Lung microvascular endothelial cell (primary cell): ENCODE data around the gene TSKU. TPM values are rescaled to one million over a fixed set of nuclear protein-coding genes. Genes with fewer than 3 reads are reported as not detected.
A peak's percentile ranks its signal among the peaks of the same experiment; 100 is the strongest.

ENCODE experiments used
- DNase-seq, 2 donors: peaks; one replicate each; pipeline versions ENCODE4 v3.0.0 to v3.0.0-alpha.2; 2010; ENCODE audit warnings: low read depth in 2 of 2
- total RNA-seq: library from RNA; depleted of rRNA; stranded (reverse); fragments of >200 nt; gene quantifications from 2 replicates; pipeline ENCODE4 v1.2.1, GENCODE V29; 2014

TSKU gene, protein sequence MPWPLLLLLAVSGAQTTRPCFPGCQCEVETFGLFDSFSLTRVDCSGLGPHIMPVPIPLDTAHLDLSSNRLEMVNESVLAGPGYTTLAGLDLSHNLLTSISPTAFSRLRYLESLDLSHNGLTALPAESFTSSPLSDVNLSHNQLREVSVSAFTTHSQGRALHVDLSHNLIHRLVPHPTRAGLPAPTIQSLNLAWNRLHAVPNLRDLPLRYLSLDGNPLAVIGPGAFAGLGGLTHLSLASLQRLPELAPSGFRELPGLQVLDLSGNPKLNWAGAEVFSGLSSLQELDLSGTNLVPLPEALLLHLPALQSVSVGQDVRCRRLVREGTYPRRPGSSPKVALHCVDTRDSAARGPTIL
- 3.2 and 3.9 TPM in 2 replicates for total RNA-seq

DNA sequence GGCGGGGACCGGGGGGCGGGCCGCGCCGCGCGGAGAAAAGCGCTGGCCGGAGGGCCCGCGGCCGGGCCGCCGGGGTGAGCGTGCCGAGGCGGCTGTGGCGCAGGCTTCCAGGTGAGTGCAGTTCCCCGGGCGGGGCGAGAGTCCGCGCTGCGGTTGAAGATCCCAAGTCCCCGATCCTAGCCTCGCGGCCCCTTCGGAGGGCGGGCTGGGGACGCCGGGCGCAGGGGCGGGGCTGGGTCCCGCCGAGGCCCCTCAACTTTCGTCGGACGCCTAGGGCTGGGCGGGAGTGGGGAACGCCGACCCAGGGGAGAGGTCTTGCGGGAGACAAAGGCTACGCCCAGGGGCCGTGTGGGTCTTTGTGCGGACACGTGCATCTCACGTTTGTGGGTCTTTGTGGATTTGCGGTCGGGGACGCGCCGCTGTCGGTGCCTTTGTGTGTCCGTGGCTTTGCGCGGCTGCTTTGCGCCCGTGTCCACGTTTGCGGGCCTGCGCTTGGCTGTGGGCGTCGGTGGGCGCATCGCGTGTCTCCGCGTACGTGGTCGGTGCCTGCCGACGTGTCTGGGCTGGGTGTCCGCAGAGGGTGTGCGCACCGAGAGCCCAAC lies at the start of gene TSKU:
TSS of gene TSKU (plus strand) at position 63 of the 602 bp plus-strand sequence. CDS start 12,261 bp downstream, outside the sequence.
- peak; percentile 31 to 48 for DNase-seq

DNA sequence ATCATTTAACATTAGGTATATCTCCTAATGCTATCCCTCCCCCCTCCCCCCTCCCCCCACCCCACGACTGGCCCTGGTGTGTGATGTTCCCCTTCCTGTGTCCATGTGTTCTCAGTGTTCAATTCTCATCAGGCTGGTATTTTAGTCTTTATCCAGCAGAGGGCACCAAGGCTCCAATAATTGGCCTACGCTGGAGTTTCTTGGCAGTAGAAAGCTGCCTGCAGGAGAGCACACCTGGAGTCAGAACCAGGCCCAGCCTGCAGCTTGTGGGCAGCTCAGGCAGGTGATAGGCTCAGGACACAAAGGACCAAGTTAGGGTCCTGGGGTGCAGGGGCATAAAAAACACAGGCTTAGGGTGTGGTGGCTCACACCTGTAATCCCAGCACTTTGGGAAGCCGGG lies 49.2 kb upstream of the TSKU start:
- peak; percentile 75 to 82 for DNase-seq

DNA sequence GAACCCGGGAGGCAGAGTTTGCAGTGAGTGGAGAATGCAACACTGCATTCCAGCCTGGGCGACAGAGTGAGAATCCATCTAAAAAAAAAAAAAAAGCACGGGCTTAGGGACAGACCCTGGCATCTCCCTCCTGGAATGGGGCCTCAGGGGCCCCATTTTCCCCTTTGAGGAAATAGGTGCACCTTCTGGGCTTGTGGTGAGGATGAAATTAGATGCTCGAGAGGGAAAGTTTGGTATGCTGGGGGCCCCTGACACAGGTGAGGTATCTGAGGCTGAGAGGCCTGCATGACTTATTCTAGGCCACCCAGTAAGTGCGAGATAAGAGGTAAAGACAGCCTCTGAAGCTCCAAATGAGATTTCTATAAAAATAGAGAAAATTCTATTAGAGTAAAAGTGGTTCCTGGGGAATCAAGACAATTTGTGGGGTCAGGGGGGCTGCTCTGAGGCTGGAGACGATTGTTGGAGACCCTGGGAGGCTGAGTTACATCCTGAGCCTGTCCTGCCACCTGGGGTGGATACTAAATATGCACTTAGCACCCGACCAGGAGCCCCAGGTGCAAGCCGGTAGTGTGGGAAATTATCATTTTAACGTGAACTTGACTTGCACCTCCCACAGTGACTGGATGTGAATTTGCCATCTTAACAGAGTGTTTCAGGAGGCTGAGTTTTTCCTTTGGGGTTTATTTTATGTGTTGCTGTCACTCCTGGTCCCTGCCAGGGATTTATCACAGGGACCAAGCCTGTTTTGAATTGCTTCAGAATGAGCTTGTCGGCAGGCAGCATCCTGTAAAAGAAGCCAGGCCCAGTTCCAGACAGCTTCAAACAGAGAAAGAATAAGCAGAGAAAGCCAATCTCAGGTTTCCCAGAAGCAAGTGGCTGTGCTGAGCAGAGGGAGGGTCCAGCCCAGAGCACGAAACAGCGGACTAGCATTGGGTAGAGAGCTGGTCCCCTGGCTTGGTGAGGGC lies 48.4 kb upstream of the TSKU start:
- no peak for DNase-seq

DNA sequence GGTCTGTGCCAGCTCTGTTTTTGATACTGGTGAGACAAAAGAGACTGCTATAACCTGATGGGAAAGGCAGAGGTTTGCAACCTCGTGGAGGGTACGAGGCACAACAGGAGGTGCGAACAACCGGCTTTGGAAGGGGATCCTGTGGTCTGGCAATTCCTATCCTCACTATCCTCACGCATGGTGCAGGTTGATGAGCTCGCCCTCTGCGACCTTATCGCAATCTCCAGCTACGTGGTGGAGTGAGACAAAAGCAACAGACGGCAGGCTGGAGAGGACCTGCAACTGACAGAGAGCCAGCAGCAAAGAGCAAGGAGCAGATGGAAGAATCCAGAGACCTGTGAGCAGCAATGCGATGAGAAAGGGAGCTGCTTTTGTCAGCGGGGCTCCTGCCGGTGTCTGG lies 47.3 kb upstream of the TSKU start:
- DNase-seq: no peak

DNA sequence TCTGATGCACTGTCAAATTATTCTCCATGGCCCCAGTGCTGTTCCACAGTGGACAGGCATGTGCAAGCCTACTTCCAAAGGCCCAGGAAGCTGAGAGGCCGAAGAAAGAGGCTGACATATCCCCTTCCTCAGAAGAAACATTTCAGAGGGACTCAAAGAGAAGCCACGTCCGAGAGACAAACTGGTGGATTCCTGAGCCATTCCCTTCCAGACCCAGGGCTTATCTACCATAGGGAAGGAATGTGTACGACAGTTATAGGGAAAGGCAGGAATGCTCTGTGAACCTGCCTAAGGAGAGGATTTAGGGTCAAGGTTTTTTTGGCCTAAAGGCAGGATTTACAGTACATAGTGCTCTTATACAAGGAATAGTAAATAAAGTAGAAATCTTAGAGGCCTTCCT lies 46.9 kb upstream of the TSKU start:
- DNase-seq: no peak

DNA sequence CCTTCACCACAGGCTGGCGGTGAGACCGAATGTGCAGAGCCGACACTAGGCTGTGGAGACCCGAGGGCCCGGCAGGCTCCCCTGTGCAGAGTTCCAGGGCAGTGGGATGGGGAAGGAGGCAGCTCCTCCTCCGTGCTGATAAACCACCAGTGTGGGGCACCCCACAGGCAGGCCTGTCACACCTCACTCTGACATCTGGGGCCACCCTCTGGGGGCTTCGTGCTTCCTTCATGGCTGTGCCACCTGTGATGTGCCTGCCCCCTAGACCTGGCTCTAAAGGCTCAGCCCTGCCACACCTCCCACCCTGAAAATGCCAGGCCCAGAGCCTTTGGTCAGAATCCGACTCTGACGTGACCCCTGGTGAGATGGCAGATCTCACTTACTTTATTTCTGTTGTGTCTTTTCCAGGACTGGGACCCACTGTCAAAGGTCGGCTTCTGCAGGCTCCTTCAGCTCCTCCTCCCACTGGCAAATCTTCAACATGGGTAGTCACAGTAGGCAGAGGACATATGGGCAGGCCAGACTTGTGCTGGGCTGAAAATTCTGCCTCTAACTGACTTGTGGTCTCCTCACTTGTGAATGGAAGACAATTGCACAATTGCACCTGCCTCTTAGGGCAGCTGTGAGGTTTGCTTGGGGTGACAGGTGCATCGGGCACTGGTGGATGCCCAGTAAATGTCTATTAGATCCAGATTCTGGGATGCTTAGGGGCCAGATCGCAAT lies 46.2 kb upstream of the TSKU start:
- no peak for DNase-seq

DNA sequence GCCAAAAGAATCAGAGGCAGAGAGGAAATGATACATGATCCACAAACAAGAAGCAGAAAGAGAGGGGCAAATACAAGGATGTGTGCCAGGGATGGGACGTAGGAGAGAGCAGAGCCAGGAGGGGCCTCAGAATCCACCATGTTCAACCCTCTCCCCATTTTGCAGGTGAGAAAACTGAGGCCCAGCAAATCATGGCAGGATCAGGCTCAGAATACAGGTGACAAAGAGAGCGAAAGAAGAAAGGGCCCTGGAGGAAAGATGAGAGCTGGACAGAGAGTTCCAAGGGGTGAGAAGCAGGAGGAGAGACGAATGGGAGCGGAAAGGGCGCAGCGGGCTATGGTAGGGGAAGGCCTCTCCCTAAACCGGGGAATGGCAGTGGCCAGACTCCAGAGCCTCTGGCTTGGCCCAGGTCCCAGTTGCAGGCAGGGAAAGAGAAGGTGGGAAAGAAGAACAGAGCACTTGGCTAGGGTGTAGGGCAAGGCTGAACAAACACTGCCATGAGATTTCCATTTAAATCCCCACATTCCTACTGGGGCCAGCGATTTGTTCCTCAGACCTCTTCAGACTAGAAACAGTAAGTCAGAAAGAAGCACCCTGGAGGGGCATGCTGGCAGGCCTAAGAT lies 44.4 kb upstream of the TSKU start:
- peak in 1 of 2 donors; percentile 45 for DNase-seq

DNA sequence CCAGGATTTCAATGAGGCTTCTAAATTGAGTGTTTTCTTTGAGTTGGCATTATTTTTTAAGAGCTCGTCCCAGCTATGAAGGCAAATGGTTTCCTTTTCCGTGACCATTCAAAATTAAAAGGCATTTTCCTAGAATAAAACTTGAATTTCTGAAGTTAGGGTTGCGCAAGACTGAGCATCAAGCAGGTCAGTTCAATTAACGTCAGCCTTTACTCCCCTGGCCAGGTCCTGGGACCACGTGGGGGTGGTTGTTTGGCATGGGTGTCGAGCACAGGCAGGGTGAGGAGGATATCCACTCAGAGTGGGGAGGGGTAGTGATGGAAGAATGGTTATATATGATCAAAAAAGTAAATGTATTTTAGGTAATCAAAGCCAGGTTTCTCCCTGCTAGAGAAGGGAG lies 43.4 kb upstream of the TSKU start:
- DNase-seq: no peak

DNA sequence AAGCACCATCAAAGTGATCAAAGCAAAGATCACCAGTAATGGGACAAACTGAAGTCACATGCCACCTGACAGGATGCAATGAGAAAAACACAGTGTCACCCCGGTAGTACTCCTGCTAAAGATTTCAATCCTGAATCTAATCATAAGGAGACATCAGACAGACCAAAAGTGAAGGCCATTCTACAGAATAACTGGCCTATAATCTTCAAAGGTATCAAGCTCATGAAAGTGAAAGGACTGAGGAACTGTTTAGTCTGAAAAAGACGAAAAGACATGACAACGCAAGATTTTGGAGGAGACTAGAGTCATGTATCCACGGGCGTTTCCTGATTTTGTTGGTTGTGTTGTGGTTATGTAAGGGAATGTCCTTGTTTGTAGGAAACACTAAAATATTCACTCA lies 42.4 kb upstream of the TSKU start:
- no peak for DNase-seq

DNA sequence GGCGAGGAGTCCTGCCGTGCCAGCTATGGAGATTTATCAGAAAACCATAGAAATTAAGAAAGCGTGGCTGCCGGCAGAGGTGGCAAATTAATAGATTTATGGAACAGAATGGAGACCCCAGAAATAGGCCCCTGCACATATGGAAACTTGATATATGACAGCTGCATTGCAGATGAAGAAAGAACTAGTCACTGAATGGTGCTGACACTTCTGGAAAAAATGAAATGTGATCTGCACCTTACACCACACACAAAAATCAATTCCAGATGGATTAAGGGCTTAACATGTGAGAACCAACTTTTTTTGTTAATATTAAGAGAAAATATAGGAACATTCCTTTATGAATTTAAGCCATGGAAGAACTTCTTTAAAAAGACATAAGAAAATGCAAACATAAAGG lies 40.3 kb upstream of the TSKU start:
- no peak for DNase-seq

DNA sequence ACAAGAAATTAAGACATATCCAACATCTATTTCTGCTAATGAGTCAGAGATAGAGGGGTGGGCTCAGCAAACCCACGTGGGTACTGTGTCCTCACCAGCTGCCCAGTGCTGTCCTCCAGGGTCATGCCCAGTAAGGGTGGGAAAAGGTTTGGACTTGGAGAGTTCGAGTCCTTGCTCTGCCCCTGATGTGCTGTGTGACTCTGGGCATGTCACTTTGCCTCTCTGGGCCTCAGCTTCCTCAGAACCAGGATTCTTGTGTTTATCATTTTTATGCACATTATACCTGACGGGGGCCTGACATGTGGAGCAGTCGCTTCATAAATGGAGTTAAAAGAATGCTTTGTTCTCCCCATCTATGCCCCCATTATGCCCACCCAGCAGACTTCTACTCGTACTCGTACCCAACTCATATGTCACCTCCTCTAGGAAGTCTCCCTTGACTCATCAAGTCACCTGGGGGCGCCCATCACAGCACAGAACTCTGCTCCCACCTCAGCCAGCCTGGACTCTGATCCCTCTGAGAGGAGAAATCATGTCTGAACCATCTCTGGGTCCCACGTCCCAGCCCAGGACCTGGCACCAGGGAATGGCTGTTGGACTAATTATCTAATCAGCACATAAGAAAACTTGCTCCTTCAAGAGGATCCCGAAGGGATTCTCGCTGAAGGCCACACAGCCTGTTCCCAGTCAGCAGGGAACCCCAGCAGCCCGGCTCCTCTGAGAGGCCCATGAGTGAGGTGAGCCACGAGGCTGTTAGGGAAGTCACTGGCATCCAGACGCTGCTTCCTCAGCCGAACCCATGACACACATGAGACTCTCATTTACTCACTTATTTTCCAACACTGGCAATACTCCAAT lies 38.7 kb upstream of the TSKU start:
- DNase-seq: peak in 1 of 2 donors; percentile 17

DNA sequence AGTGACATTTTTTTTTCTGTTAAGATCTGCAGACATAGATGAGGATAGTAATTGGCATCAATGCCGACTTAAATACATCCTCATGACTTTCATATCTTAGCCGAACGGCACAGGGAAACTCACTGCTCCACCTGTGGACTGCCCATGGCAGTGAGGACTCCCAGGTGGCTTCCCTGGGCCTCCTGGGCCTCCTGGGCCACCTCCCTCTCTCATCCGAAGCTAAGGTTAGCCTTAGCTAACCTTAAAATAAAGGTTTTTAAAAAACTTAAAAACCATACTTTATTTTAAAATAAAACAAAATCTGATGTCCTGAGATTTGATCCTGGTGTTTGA lies 38.1 kb upstream of the TSKU start:
- no peak for DNase-seq

DNA sequence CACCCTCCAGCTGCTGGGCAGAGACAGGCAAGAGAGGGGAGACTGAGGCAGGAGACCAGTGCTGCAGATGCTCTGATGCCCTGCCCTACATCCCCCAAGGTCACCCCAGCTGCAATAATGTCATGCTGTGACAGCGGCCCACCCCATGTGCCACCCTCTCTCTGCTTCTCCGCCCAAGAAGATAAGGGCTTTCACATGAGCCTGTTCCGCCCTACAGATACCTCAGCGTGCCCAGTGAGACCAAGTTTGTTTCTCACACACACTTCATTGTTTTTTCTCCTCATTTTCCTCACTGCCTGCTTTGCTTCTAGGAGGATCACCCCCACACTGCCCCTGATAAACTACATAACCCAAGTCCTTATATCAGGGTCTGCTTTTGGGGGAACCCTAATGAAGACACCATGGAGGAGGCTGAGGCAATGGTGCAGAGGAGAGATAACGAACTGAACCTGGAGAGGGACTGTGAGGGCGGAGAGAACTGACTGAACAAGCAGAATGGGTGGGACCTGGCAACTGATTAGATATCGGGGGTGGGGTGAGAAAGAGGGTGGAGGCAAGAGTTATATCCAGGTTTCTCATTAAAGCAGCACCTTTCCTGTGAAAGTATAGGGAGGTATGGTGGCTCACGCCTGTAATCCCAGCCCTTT lies 37.5 kb upstream of the TSKU start:
- DNase-seq: no peak

DNA sequence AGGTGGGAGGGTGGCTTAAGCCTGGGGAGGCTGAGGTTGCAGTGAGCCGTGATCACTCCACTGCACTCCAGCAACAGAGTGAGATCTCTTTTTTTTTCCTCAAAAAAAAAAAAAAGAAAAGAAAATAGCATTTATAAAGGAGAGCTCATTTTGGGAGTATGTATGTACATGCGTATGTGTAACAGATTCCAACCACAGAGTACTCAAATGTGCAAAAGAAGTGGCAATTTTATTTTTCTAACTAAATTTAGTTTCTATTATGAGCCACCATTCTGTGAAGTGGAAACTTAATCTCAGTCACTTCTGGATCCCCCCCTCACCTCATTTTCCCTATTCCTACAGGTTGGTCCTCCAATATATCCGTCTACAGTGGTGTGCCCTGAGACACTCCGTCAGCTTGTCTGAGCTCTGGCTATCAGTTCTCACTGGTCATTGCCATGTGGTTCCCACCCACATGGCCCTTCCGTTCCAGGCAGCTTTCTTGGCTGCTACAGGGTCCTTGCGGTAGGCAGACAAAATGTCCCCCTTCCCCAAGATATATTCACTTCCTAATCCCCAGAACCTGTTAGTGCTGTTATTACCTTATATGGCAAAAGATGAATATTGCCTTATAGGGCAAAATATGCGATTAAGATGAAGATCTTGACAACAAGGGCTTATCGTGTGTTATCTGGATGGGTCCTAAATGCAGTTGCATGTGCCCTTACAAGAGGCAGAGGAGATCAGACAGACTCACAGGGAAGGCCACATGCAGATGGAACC lies 35.8 kb upstream of the TSKU start:
- no peak for DNase-seq

DNA sequence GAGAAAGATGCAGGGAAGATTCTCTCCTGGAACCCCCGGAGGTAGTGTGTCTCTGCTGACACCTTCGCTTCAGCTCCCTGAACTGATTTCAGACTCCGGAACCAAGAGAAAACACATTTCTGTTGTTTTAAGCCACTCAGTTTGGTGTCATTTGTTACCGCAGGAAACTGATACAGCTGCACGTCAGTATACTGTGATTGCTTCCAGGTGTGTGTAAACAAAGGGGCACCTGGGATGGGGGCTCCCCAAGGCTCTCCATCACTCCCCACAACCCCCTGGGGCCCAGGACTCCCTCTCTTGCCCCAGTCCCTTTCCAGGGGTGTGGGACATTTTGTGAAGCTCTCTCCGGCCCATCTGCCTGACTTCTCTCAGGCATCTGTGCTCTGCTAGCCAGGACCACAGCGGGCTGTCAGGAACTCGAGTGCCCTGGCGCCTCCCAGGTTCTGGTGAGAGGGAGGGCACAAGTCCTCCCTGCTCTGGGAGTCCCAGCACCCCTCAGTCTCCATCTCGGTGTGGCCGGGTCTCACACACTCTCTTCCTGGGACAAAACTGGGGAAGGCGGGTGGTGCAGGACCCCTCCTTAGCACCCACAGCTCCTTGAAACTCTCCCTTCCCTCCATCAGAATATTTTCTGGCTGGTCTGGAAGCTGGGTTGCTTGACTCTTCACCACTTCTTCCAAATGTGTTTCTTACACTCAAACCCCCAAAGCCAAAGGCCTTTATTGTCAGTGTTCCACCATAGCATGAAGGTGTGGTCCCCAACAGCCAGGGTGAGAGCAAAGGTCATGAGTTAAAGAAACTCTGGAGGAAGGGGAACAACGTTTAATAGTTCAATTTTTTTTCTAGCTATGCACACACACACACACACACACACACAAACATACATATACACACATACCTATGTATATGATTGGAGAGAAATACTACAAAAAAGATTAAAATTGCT lies 35.0 kb upstream of the TSKU start:
- no peak for DNase-seq

DNA sequence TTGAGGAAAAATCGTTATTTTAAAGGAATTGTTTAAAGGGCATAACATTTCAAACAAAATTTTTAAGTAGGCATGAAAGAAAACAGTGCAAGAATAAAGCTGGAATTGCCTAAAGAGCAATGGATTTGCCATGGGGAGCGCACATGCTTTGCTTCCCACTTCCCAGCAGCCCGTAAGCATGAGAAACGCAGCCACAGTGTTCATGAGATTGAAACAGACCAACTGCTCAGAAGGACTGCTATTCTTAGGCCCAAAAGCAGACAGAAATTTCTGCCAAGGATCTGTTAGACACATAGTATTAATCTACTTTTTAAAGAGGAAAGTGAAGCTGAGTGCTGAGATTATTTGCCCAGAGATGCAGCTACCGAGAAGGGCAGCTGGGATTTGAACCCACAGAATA lies 34.2 kb upstream of the TSKU start:
- no peak for DNase-seq

DNA sequence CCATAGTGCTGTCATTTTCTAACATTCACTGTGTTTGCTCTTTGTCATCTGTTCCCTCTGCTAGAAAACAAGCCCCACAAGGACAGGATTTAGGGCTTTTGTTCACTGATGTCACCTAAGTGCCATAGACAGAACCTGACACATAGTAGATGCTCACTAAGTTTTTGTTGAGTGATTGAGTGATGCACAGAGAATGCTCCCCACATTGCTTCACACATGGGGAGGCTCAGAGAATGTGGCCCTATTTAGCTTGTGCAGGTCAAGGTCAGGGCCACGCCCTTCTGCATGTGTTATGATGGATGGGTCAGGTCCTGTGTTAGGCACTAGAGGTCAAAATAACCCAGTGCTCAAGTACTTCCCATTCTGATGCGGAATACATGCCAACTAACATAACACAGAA lies 33.1 kb upstream of the TSKU start:
- no peak for DNase-seq

DNA sequence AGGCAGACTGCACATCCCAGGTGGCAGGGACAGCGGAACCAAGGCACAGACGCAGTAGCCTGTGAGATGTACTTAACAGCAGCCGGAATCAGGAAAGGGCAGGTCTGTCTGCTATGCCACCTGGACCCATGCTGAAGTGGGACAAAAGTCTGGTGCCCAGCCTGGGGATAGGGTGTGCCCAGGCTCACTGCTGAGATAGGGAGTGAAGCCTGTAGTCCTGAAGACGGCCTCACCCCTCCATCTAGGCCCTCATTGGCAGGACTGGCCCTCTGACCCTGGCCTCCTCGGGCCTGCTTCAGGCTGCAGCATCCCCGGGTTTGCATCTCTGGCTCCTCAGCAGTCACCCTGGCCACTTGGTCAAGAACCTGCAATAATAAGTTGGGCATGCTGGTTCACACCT lies 32.4 kb upstream of the TSKU start:
- no peak for DNase-seq
